ENCODE results near the gene YTHDF1.
"Not testable (repeated sequence)": the region's sequence is repeated elsewhere in the genome, so short reads cannot be mapped to it uniquely, and the experiment has no call there.

YTHDF1 gene

GRCh38 chr20:63252284-63252711 is 36.4 kb upstream of the YTHDF1 start:
- Histone ChIP-seq H3K27me3 (ENCODE audit: control insufficient read depth, insufficient read depth, low read length) (peaks cover 3% of the 10 kb centered on the region), H3K4me2 (ENCODE audit: low read length) (no peak overlapping the region), H3K4me1 (peaks cover 10% of the 10 kb centered on the region), H3K79me2 (no peaks in the 10 kb centered on the region), H3K4me3 (ENCODE audit: low read depth, low read length) (no peak overlapping the region), H3K9ac (no peak overlapping the region), H2AFZ (no peak overlapping the region), H3K27ac (no peak overlapping the region), H3K9me3 (ENCODE audit: control insufficient read depth, low read length) (no peaks in the 10 kb centered on the region), H3K36me3 (ENCODE audit: control insufficient read depth, insufficient read depth, low read length) (no peaks in the 10 kb centered on the region)
- TF ChIP-seq CTCF (IDR thresholded peaks at IDR 0.05) = no peak

- H2AFZ ChIP-seq; H3K4me3 ChIP-seq (ENCODE audit: low read depth, low read length); H3K9me3 ChIP-seq (ENCODE audit: control insufficient read depth, low read length); H3K27ac ChIP-seq; H3K36me3 ChIP-seq (ENCODE audit: control insufficient read depth, insufficient read depth, low read length); H3K9ac ChIP-seq; H3K79me2 ChIP-seq; H3K27me3 ChIP-seq (ENCODE audit: control insufficient read depth, insufficient read depth, low read length); H3K4me2 ChIP-seq (ENCODE audit: low read length): not testable (repeated sequence)
- H3K4me1 ChIP-seq = peaks cover 10% of the 10 kb centered on the region
These were observed 35.4 kb upstream of the YTHDF1 start for GRCh38 chr20:63251350-63251749.

GRCh38 chr20:63249891-63250290 is 34.0 kb upstream of the YTHDF1 start:
- no peaks in the 10 kb centered on the region for H3K9me3 ChIP-seq (ENCODE audit: control insufficient read depth, low read length)
- no peak overlapping the region for H2AFZ ChIP-seq
- no peak overlapping the region for H3K9ac ChIP-seq
- H3K4me1 ChIP-seq = peaks cover 10% of the 10 kb centered on the region
- no peak for TF ChIP-seq CTCF (IDR thresholded peaks at IDR 0.05)
- H3K79me2 ChIP-seq = no peaks in the 10 kb centered on the region
- H3K4me3 ChIP-seq (ENCODE audit: low read depth, low read length) = no peak overlapping the region
- no peak overlapping the region for H3K4me2 ChIP-seq (ENCODE audit: low read length)
- peaks cover 2% of the 10 kb centered on the region for H3K27me3 ChIP-seq (ENCODE audit: control insufficient read depth, insufficient read depth, low read length)
- no peaks in the 10 kb centered on the region for H3K36me3 ChIP-seq (ENCODE audit: control insufficient read depth, insufficient read depth, low read length)
- no peak overlapping the region for H3K27ac ChIP-seq

GRCh38 chr20:63248835-63249591 is 33.1 kb upstream of the YTHDF1 start:
- H3K27me3 ChIP-seq (ENCODE audit: control insufficient read depth, insufficient read depth, low read length) = no peaks in the 10 kb centered on the region

GRCh38 chr20:63247671-63248228 is 31.8 kb upstream of the YTHDF1 start:
- Histone ChIP-seq H3K9me3 (ENCODE audit: control insufficient read depth, low read length) (no peaks in the 10 kb centered on the region), H2AFZ (no peak overlapping the region), H3K4me2 (ENCODE audit: low read length) (no peak overlapping the region), H3K27me3 (ENCODE audit: control insufficient read depth, insufficient read depth, low read length) (no peaks in the 10 kb centered on the region), H3K9ac (no peak overlapping the region), H3K27ac (no peak overlapping the region), H3K4me3 (ENCODE audit: low read depth, low read length) (no peak overlapping the region), H3K4me1 (peaks cover 10% of the 10 kb centered on the region), H3K79me2 (no peaks in the 10 kb centered on the region), H3K36me3 (ENCODE audit: control insufficient read depth, insufficient read depth, low read length) (no peaks in the 10 kb centered on the region)
- no peak for TF ChIP-seq CTCF (IDR thresholded peaks at IDR 0.05)

More at GRCh38 chr20:63248835-63249591, 33.1 kb upstream of the YTHDF1 start:
- Histone ChIP-seq H3K79me2 (no peaks in the 10 kb centered on the region), H3K36me3 (ENCODE audit: control insufficient read depth, insufficient read depth, low read length) (no peaks in the 10 kb centered on the region), H2AFZ (no peak overlapping the region), H3K4me1 (peaks cover 10% of the 10 kb centered on the region), H3K4me3 (ENCODE audit: low read depth, low read length) (no peak overlapping the region), H3K9me3 (ENCODE audit: control insufficient read depth, low read length) (no peaks in the 10 kb centered on the region), H3K9ac (no peak overlapping the region), H3K27ac (no peak overlapping the region), H3K4me2 (ENCODE audit: low read length) (peak overlapping the region; percentile 19)
- TF ChIP-seq CTCF (IDR thresholded peaks at IDR 0.05) = no peak
